Measurements from ENCODE around the gene NTRK2. TPM values are rescaled to one million over a fixed set of nuclear protein-coding genes. Genes with fewer than 3 reads are reported as not detected.

Gene NTRK2
- total and polyA plus RNA-seq, 10 of the 15 experiments (the other 5 are each of a cell fraction or from before 2014, with no cell fraction given): 0.42 to 4.6 (median 0.65) TPM

- TF ChIP-seq ATF2 (IDR thresholded peaks at IDR 0.05; ENCODE audit: low read length): peak; percentile 43
- no peak for TF ChIP-seq YY1 (IDR thresholded peaks at IDR 0.05; ENCODE audit: low read depth, low read length)
- TF ChIP-seq HDAC6 (IDR thresholded peaks at IDR 0.05; ENCODE audit: unreplicated experiment): no peak
- TF ChIP-seq CBX5 (IDR thresholded peaks at IDR 0.05; ENCODE audit: low read depth): no peak
- peak; percentile 88 to 89 for TF ChIP-seq BHLHE40 (IDR thresholded peaks at IDR 0.05; ENCODE audit: borderline replicate concordance in 1 of 2, low read depth in 2 of 2, low read length in 1 of 2)
- peak; percentile 64 for TF ChIP-seq DPF2 (IDR thresholded peaks at IDR 0.05)
- 0 out of 2 replicates have a peak, but pooled peaks have one; percentile 6 for TF ChIP-seq SPI1 (IDR thresholded peaks at IDR 0.05; ENCODE audit: borderline replicate concordance, insufficient read depth, low read depth, low read length)
- TF ChIP-seq IKZF1 (conservative IDR thresholded peaks at IDR 0.05): peak; percentile 68
- peak; percentile 40; the same call in 1 of the 2 replicates for TF ChIP-seq MLLT1 (IDR thresholded peaks at IDR 0.05)
- peak; percentile 33 for TF ChIP-seq KLF5 (IDR thresholded peaks at IDR 0.05; ENCODE audit: partially characterized antibody)
- TF ChIP-seq TCF12 (IDR thresholded peaks at IDR 0.05; ENCODE audit: low read depth, low read length): peak; percentile 91
- peak; percentile 74 for TF ChIP-seq NFIC (IDR thresholded peaks at IDR 0.05; ENCODE audit: low read depth, low read length)
- TF ChIP-seq CTCF (IDR thresholded peaks at IDR 0.05 in 2 of 3, conservative IDR thresholded peaks at IDR 0.05 in 1 of 3; ENCODE audit: control insufficient read depth in 2 of 3, extremely low read depth in 1 of 3, insufficient read depth in 1 of 3, low read depth in 3 of 3, low read length in 3 of 3): no peak
- peak; percentile 75 for TF ChIP-seq IRF4 (IDR thresholded peaks at IDR 0.05; ENCODE audit: low read depth, low read length)
- peak in 1 of 2 experiments; percentile 46; a peak in 1 of 4 replicates for TF ChIP-seq ETV6 (conservative IDR thresholded peaks at IDR 0.05 in 1 of 2, IDR thresholded peaks at IDR 0.05 in 1 of 2; ENCODE audit: borderline replicate concordance in 1 of 2, low read depth in 1 of 2)
- TF ChIP-seq NR2F1 (conservative IDR thresholded peaks at IDR 0.05): 0 out of 2 replicates have a peak, but pooled peaks have one; percentile 39
- TF ChIP-seq EP300 (IDR thresholded peaks at IDR 0.05; ENCODE audit: borderline replicate concordance in 1 of 2, control insufficient read depth in 1 of 2, low read depth in 2 of 2, low read length in 2 of 2): peak; percentile 77 to 88; a peak in 2 of 4 replicates
- no peak for TF ChIP-seq BACH1 (IDR thresholded peaks at IDR 0.05; ENCODE audit: borderline replicate concordance)
- TF ChIP-seq RUNX3 (IDR thresholded peaks at IDR 0.05; ENCODE audit: low read length): 0 out of 2 replicates have a peak, but pooled peaks have one; percentile 33
- peak; percentile 46; the same call in 1 of the 2 replicates for TF ChIP-seq USF2 (IDR thresholded peaks at IDR 0.05; ENCODE audit: borderline replicate concordance, low read depth, low read length)
- no peak for TF ChIP-seq NRF1 (conservative IDR thresholded peaks at IDR 0.05; ENCODE audit: low read depth, low read length)
- no peak for TF ChIP-seq NBN (IDR thresholded peaks at IDR 0.05)
Measured at GRCh38 chr9:84744195-84744594, 74.7 kb downstream of the NTRK2 start (continued).
